Smooth muscle cell (in vitro differentiated cells): ENCODE data around the gene CEMP1. TPM values are rescaled to one million over a fixed set of nuclear protein-coding genes. Genes with fewer than 3 reads are reported as not detected.

ENCODE experiments used
- DNase-seq: peaks from one replicate; lab custom pipeline; 2025; ENCODE audit not compliant: unreplicated experiment; lab: John Stamatoyannopoulos, UW
- H2AFZ ChIP-seq: fragments of 200-600 bp; sonication (generic); 2 replicates; pipeline ENCODE4 v1.6.0; 2016; ENCODE audit warnings: antibody characterized with exemption, low read depth, mild to moderate bottlenecking
- H3F3A ChIP-seq: fragments of 200-600 bp; sonication (generic); 2 replicates; pipeline ENCODE4 v1.6.0; 2017; ENCODE audit warnings: antibody characterized with exemption, low read depth
- H3K27ac ChIP-seq: fragments of 200-600 bp; sonication (generic); 2 replicates; pipeline ENCODE4 v1.5.1; 2016; ENCODE audit warnings: low read depth, mild to moderate bottlenecking
- H3K27me3 ChIP-seq: fragments of 200-600 bp; sonication (generic); 2 replicates; pipeline ENCODE4 v1.6.1; 2016; ENCODE audit warnings: low read depth, mild to moderate bottlenecking
- H3K36me3 ChIP-seq: fragments of 200-600 bp; sonication (generic); 2 replicates; pipeline ENCODE4 v1.5.1; 2016; ENCODE audit warnings: low read depth
- H3K4me1 ChIP-seq: fragments of 200-600 bp; sonication (generic); 2 replicates; pipeline ENCODE4 v1.5.1; 2016; ENCODE audit warnings: low read depth
- H3K4me2 ChIP-seq: fragments of 200-600 bp; sonication (generic); 2 replicates; pipeline ENCODE4 v1.6.0; 2016; ENCODE audit warnings: mild to moderate bottlenecking
- H3K4me3 ChIP-seq: fragments of 200-600 bp; sonication (generic); 2 replicates; pipeline ENCODE4 v1.5.1; 2016; ENCODE audit warnings: mild to moderate bottlenecking
- H3K79me2 ChIP-seq: fragments of 200-600 bp; sonication (generic); 2 replicates; pipeline ENCODE4 v1.6.0; 2016; ENCODE audit warnings: low read depth, mild to moderate bottlenecking
- H3K9ac ChIP-seq: fragments of 200-600 bp; sonication (generic); 2 replicates; pipeline ENCODE4 v1.6.0; 2016; ENCODE audit warnings: low read depth
- H3K9me3 ChIP-seq: fragments of 200-600 bp; sonication (generic); replicated peaks from 2 replicates; pipeline ENCODE4 v1.5.1; 2016; ENCODE audit warnings: low read depth
- H4K20me1 ChIP-seq: fragments of 200-600 bp; sonication (generic); 2 replicates; pipeline ENCODE4 v1.6.0; 2016; ENCODE audit warnings: low read depth
- CTCF ChIP-seq: fragments of 200-600 bp; sonication (generic); IDR thresholded peaks from 2 replicates; pipeline ENCODE4 v1.5.1; 2017; ENCODE audit warnings: borderline replicate concordance, mild to moderate bottlenecking, antibody characterized with exemption; ENCODE audit not compliant: insufficient read depth, poor library complexity, severe bottlenecking
- whole genome bisulfite sequencing: methylation state at CpG from one replicate; pipeline ENCODE4 v1.1.7; 2016; ENCODE audit warnings: low lambda C conversion rate; 5-methylcytosine and 5-hydroxymethylcytosine counted together
- polyA plus RNA-seq: library from polyadenylated mRNA; unstranded; fragments of >200 nt; fragmentation: Nextera tagmentation; extraction: Ambion mirVana; gene quantifications from 2 replicates; pipeline ENCODE4 v1.2.1, GENCODE V29; 2016
- total RNA-seq: library from RNA; depleted of rRNA; stranded (reverse); fragments of >200 nt; gene quantifications from 2 replicates; pipeline ENCODE4 v1.2.3, GENCODE V29; 2014

CEMP1 gene
- total and polyA plus RNA-seq, 2 experiments from 2014 or later, result 1.7 TPM; not detected in 1

- Histone ChIP-seq H2AFZ (no peak overlapping the region), H3K4me3 (no peak overlapping the region), H3F3A (peaks cover 5% of the 10 kb centered on the region), H3K9me3 (no peaks in the 10 kb centered on the region), H3K79me2 (no peaks in the 10 kb centered on the region), H3K4me1 (no peaks in the 10 kb centered on the region), H4K20me1 (no peaks in the 10 kb centered on the region), H3K36me3 (no peaks in the 10 kb centered on the region), H3K27ac (no peak overlapping the region), H3K4me2 (no peak overlapping the region), H3K27me3 (no peaks in the 10 kb centered on the region), H3K9ac (no peak overlapping the region)
- WGBS, result 95% methylated on average over 17 of the region's 20 CpGs
- TF ChIP-seq CTCF, result no peak
- no peak for DNase-seq
Observed at GRCh38 chr16:2500430-2500917, 30.7 kb downstream of the CEMP1 start.

GRCh38 chr16:2499890-2500429 is 31.2 kb downstream of the CEMP1 start:
- Histone ChIP-seq H3K9me3 (no peaks in the 10 kb centered on the region), H3K4me2 (no peak overlapping the region), H3K4me3 (no peak overlapping the region), H3K9ac (no peak overlapping the region), H4K20me1 (no peaks in the 10 kb centered on the region), H3K4me1 (no peaks in the 10 kb centered on the region), H3K27ac (no peak overlapping the region), H2AFZ (no peak overlapping the region), H3K36me3 (no peaks in the 10 kb centered on the region), H3K79me2 (no peaks in the 10 kb centered on the region), H3F3A (peaks cover 5% of the 10 kb centered on the region), H3K27me3 (no peaks in the 10 kb centered on the region)
- no peak for DNase-seq
- TF ChIP-seq CTCF, result no peak
- 96% methylated on average over 26 of the region's 29 CpGs for WGBS

DNA sequence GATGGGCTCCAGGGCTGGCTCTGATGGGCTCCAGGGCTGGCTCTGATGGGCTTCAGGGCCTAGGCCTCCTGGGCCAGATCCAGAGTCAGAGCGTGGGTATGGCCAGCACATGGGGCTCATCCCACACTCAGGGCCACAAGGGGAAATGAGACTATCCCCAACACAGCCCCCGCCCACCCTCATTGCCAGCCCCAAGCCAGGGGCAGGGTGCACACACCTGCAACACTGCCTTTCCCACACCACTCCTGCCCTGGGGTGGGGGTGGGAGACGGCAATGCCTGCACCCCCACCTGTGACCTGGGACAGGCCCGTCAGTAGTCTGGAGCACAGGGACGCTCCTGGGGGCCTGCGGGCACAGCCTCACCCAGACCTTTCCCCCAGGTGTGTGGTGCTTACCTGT is 31.8 kb downstream of the CEMP1 start:
- 91% methylated on average over 5 of the region's 6 CpGs for WGBS
- Histone ChIP-seq H3K4me3 (no peak overlapping the region), H3K9ac (no peak overlapping the region), H3K79me2 (no peaks in the 10 kb centered on the region), H3F3A (peaks cover 5% of the 10 kb centered on the region), H3K27ac (no peak overlapping the region), H3K4me1 (no peaks in the 10 kb centered on the region), H3K4me2 (no peak overlapping the region), H2AFZ (no peak overlapping the region), H3K9me3 (no peaks in the 10 kb centered on the region), H3K36me3 (no peaks in the 10 kb centered on the region), H3K27me3 (no peaks in the 10 kb centered on the region), H4K20me1 (no peaks in the 10 kb centered on the region)
- no peak for DNase-seq
- TF ChIP-seq CTCF, result no peak
